Mesenchymal stem cell (in vitro differentiated cells and primary cell): Measurements from ENCODE around the gene KCTD10.
A peak's percentile ranks its signal among the peaks of the same experiment; 100 is the strongest.

Experiments
- DNase-seq: peaks from one replicate; pipeline ENCODE4 v3.0.0-alpha.2; 2013
- H2AFZ ChIP-seq: one replicate; pipeline ENCODE4 v1.6.1; 2013; ENCODE audit warnings: low read depth, mild to moderate bottlenecking, control low read depth, inconsistent platforms, low read length, moderate library complexity
- H2AK5ac ChIP-seq: 2 replicates; pipeline ENCODE4 v1.6.1; 2013; ENCODE audit warnings: low read length, moderate library complexity, mild to moderate bottlenecking, inconsistent platforms; ENCODE audit not compliant: severe bottlenecking
- H2BK120ac ChIP-seq: one replicate; pipeline ENCODE4 v1.6.1; 2013; ENCODE audit warnings: low read depth, mild to moderate bottlenecking, inconsistent platforms, low read length, moderate library complexity
- H2BK12ac ChIP-seq, 2 experiments: one replicate each; pipeline ENCODE4 v1.6.1; 2013; ENCODE audit warnings: inconsistent platforms in 2 of 2, low read length in 2 of 2, mild to moderate bottlenecking in 2 of 2, moderate library complexity in 2 of 2, control low read depth in 1 of 2
- H2BK15ac ChIP-seq: one replicate; pipeline ENCODE4 v1.6.1; 2013; ENCODE audit warnings: mild to moderate bottlenecking, low read depth, inconsistent platforms; ENCODE audit not compliant: poor library complexity, severe bottlenecking
- H2BK5ac ChIP-seq: 2 replicates; pipeline ENCODE4 v1.6.1; 2013; ENCODE audit warnings: low read depth, mild to moderate bottlenecking, low read length, control low read depth, inconsistent platforms; ENCODE audit not compliant: poor library complexity, severe bottlenecking
- H3K14ac ChIP-seq, 2 experiments: one replicate each; pipeline ENCODE4 v1.6.1; 2013; ENCODE audit warnings: inconsistent platforms in 2 of 2, low read length in 2 of 2, control low read depth in 1 of 2, mild to moderate bottlenecking in 1 of 2, moderate library complexity in 1 of 2
- H3K18ac ChIP-seq, 2 experiments: one replicate each; pipeline ENCODE4 v1.6.1; 2013; ENCODE audit warnings: inconsistent platforms in 2 of 2, low read length in 2 of 2, control low read depth in 1 of 2, low read depth in 1 of 2, mild to moderate bottlenecking in 1 of 2
- H3K23ac ChIP-seq, 2 experiments: one replicate each; pipeline ENCODE4 v1.6.1; 2013; ENCODE audit warnings: inconsistent platforms in 2 of 2, low read length in 2 of 2, mild to moderate bottlenecking in 2 of 2, moderate library complexity in 2 of 2, control low read depth in 1 of 2
- H3K27ac ChIP-seq: 2 replicates; pipeline ENCODE4 v1.5.1; 2013; ENCODE audit warnings: mild to moderate bottlenecking, moderate library complexity, low read length, control low read depth, inconsistent platforms; ENCODE audit not compliant: poor library complexity, severe bottlenecking
- H3K27me3 ChIP-seq, 2 experiments: 2 replicates each; pipeline versions ENCODE4 v1.6.1 to v1.7.0; 2013; ENCODE audit warnings: low read length in 2 of 2, mild to moderate bottlenecking in 2 of 2, moderate library complexity in 2 of 2, control low read depth in 1 of 2, inconsistent platforms in 1 of 2; ENCODE audit not compliant: control insufficient read depth in 1 of 2, insufficient read depth in 1 of 2
- H3K36me3 ChIP-seq, 2 experiments: 2 replicates each; pipeline versions ENCODE4 v1.6.1 to v1.7.0; 2013; ENCODE audit warnings: low read length in 2 of 2, control low read depth in 1 of 2, inconsistent platforms in 1 of 2, low read depth in 1 of 2, mild to moderate bottlenecking in 1 of 2; ENCODE audit not compliant: insufficient read depth in 2 of 2, control insufficient read depth in 1 of 2
- H3K4ac ChIP-seq, 2 experiments: one replicate each; pipeline ENCODE4 v1.6.1; 2013; ENCODE audit warnings: inconsistent platforms in 2 of 2, low read length in 2 of 2, mild to moderate bottlenecking in 2 of 2, moderate library complexity in 2 of 2, control low read depth in 1 of 2, low read depth in 1 of 2
- H3K4me1 ChIP-seq: 2 replicates; pipeline ENCODE4 v1.6.1; 2013; ENCODE audit warnings: low read depth, low read length, control low read depth; ENCODE audit not compliant: control insufficient read depth, insufficient read depth
- H3K4me2 ChIP-seq: 2 replicates; pipeline ENCODE4 v1.6.1; 2013; ENCODE audit warnings: low read length, mild to moderate bottlenecking, inconsistent platforms; ENCODE audit not compliant: poor library complexity, severe bottlenecking
- H3K4me3 ChIP-seq, 2 experiments: 2 replicates each; pipeline versions ENCODE4 v1.5.1 to v1.7.0; 2013; ENCODE audit warnings: low read length in 2 of 2, mild to moderate bottlenecking in 2 of 2, control low read depth in 1 of 2, low read depth in 1 of 2; ENCODE audit not compliant: insufficient read depth in 1 of 2
- H3K79me1 ChIP-seq: replicated peaks from 2 replicates; pipeline ENCODE4 v1.6.1; 2013; ENCODE audit warnings: mild to moderate bottlenecking, control low read depth, low read length, inconsistent platforms; ENCODE audit not compliant: poor library complexity, severe bottlenecking
- H3K9ac ChIP-seq: 2 replicates; pipeline ENCODE4 v1.7.0; 2013; ENCODE audit warnings: mild to moderate bottlenecking, low read length, moderate library complexity
- H3K9me3 ChIP-seq: 2 replicates; pipeline ENCODE4 v1.7.0; 2013; ENCODE audit warnings: mild to moderate bottlenecking, low read length; ENCODE audit not compliant: control insufficient read depth
- H4K8ac ChIP-seq: one replicate; pipeline ENCODE4 v1.6.1; 2013; ENCODE audit warnings: inconsistent platforms, mild to moderate bottlenecking, low read length, moderate library complexity
- H4K91ac ChIP-seq: one replicate; pipeline ENCODE4 v1.6.1; 2013; ENCODE audit warnings: mild to moderate bottlenecking, low read length, inconsistent platforms
- WGBS: methylation state at CpG from one replicate; pipeline ENCODE4 v1.1.7; 2013; ENCODE audit warnings: mixed read lengths; 5-methylcytosine and 5-hydroxymethylcytosine counted together

KCTD10 gene

GRCh38 chr12:109479761-109480160, 2.7 kb upstream of the KCTD10 start:
- Histone ChIP-seq H3K23ac (no peak overlapping the region), H2BK120ac (no peak overlapping the region), H3K27ac (no peak overlapping the region), H3K9me3 (no peaks in the 10 kb centered on the region), H3K14ac (no peak overlapping the region), H2AK5ac (no peak overlapping the region), H3K4ac (no peak overlapping the region), H4K8ac (no peak overlapping the region), H3K4me3 (no peak overlapping the region), H3K4me1 (peaks cover 9% of the 10 kb centered on the region), H4K91ac (no peak overlapping the region), H2BK15ac (no peak overlapping the region), H3K27me3 (no peaks in the 10 kb centered on the region), H2BK12ac (no peak overlapping the region), H2AFZ (no peak overlapping the region), H3K18ac (no peak overlapping the region), H3K9ac (no peak overlapping the region), H2BK5ac (no peak overlapping the region), H3K4me2 (no peak overlapping the region), H3K79me1 (peaks cover 29% of the 10 kb centered on the region), H3K36me3 (peaks cover 12 to 26% of the 10 kb centered on the region in 2 experiments)
- DNase-seq: no peak
- 92% methylated on average over 1 of the region's 1 CpG for WGBS

GRCh38 chr12:109477963-109478315, 839 bp upstream of the KCTD10 start:
- Histone ChIP-seq H3K9me3 (no peaks in the 10 kb centered on the region), H3K27me3 (no peaks in the 10 kb centered on the region), H2AFZ (peak overlapping the region; percentile 16), H3K4me2 (peak overlapping the region; percentile 92), H3K18ac (no peak overlapping the region), H2AK5ac (peak overlapping the region; percentile 2), H4K91ac (no peak overlapping the region), H3K9ac (peak overlapping the region; percentile 99), H3K23ac (no peak overlapping the region), H4K8ac (peak overlapping the region; percentile 100), H2BK5ac (no peak overlapping the region), H2BK12ac (no peak overlapping the region), H3K4ac (peak overlapping the region; percentile 32 to 83), H3K4me1 (peaks cover 9% of the 10 kb centered on the region), H3K36me3 (peaks cover 10 to 20% of the 10 kb centered on the region in 2 experiments), H2BK120ac (peak overlapping the region; percentile 100), H3K4me3 (peak overlapping the region; percentile 84 to 97), H3K14ac (no peak overlapping the region), H2BK15ac (peak overlapping the region; percentile 66), H3K27ac (no peak overlapping the region), H3K79me1 (peaks cover 21% of the 10 kb centered on the region)
- WGBS: 6% methylated on average over 6 of the region's 9 CpGs
- DNase-seq: no peak

GRCh38 chr12:109476807-109477184, 304 bp downstream of the KCTD10 start:
- H3K18ac ChIP-seq: peak overlapping the region in 1 of 2 experiments; percentile 73
- peak overlapping the region in 1 of 2 experiments; percentile 69 for H3K4ac ChIP-seq
- peak; percentile 19 for DNase-seq
- H2BK15ac ChIP-seq: peak overlapping the region; percentile 39
- H2BK5ac ChIP-seq: no peak overlapping the region
- H3K4me1 ChIP-seq: peaks cover 9% of the 10 kb centered on the region
- peak overlapping the region; percentile 21 for H3K27ac ChIP-seq
- H3K27me3 ChIP-seq: no peaks in the 10 kb centered on the region
- H4K8ac ChIP-seq: peak overlapping the region; percentile 93
- peak overlapping the region; percentile 63 for H2AK5ac ChIP-seq
- no peak overlapping the region for H3K23ac ChIP-seq
- H3K4me3 ChIP-seq: peak overlapping the region; percentile 84 to 97
- H2BK120ac ChIP-seq: peak overlapping the region; percentile 93
- H2AFZ ChIP-seq: no peak overlapping the region
- peak overlapping the region; percentile 85 for H4K91ac ChIP-seq
- no peak overlapping the region for H2BK12ac ChIP-seq
- H3K14ac ChIP-seq: peak overlapping the region in 1 of 2 experiments; percentile 95
- H3K36me3 ChIP-seq: peaks cover 12 to 21% of the 10 kb centered on the region in 2 experiments
- peak overlapping the region; percentile 79 for H3K4me2 ChIP-seq
- H3K9ac ChIP-seq: peak overlapping the region; percentile 99
- under 1% methylated on average over 11 of the region's 11 CpGs for WGBS
- H3K9me3 ChIP-seq: no peaks in the 10 kb centered on the region
- peaks cover 14% of the 10 kb centered on the region for H3K79me1 ChIP-seq

GRCh38 chr12:109475993-109476806, 900 bp downstream of the KCTD10 start:
- Histone ChIP-seq H3K18ac (peak overlapping the region in 1 of 2 experiments; percentile 77), H3K9me3 (no peaks in the 10 kb centered on the region), H3K4me2 (peak overlapping the region; percentile 79), H3K79me1 (peaks cover 10% of the 10 kb centered on the region), H3K9ac (peak overlapping the region; percentile 99), H2AK5ac (peak overlapping the region; percentile 74), H3K27ac (peak overlapping the region; percentile 17), H2BK5ac (no peak overlapping the region), H4K8ac (no peak overlapping the region), H3K4ac (peak overlapping the region in 1 of 2 experiments; percentile 69), H3K27me3 (no peaks in the 10 kb centered on the region), H3K23ac (peak overlapping the region in 1 of 2 experiments; percentile 94), H2BK15ac (no peak overlapping the region), H3K14ac (peak overlapping the region in 1 of 2 experiments; percentile 95), H2AFZ (no peak overlapping the region), H2BK120ac (no peak overlapping the region), H2BK12ac (peak overlapping the region in 1 of 2 experiments; percentile 39), H3K4me3 (peak overlapping the region; percentile 84 to 97), H3K4me1 (peaks cover 9% of the 10 kb centered on the region), H3K36me3 (peaks cover 12 to 27% of the 10 kb centered on the region in 2 experiments), H4K91ac (peak overlapping the region; percentile 23)
- no peak for DNase-seq
- WGBS: 21% methylated on average over 19 of the region's 19 CpGs
